Activated B cell treated with CpG ODN at 0.5 μM for 24 hours (primary cell): ENCODE data around the gene DNAJA1. TPM values are rescaled to one million over a fixed set of nuclear protein-coding genes. Genes with fewer than 3 reads are reported as not detected.
A peak's percentile ranks its signal among the peaks of the same experiment; 100 is the strongest.

Source experiments
- ATAC-seq: fragments of 200-7000 bp; cut with Tn5 transposase; one replicate; pipeline ENCODE4 v1.10.0; 2021; ENCODE audit warnings: low read depth, mild to moderate bottlenecking, moderate library complexity
- CTCF ChIA-PET: fragments of 350-600 bp; sonication (Branson Sonifier 250); formaldehyde crosslinking; loops from one replicate; lab custom pipeline; 2021; ENCODE audit warnings: antibody characterized with exemption; lab: Charles Lee
- POLR2A ChIA-PET: fragments of 350-600 bp; sonication (Branson Sonifier 250); formaldehyde crosslinking; loops from one replicate; lab custom pipeline; 2021; ENCODE audit warnings: antibody characterized with exemption; lab: Charles Lee
- DNase-seq: peaks from one replicate; pipeline ENCODE4 v3.0.0; 2022
- H3K27ac Mint-ChIP-seq: one replicate; pipeline ENCODE4 v1.8.0; 2020; ENCODE audit warnings: mixed read lengths
- H3K27me3 Mint-ChIP-seq: one replicate; pipeline ENCODE4 v1.8.0; 2021; ENCODE audit warnings: mixed read lengths
- H3K36me3 Mint-ChIP-seq: one replicate; pipeline ENCODE4 v1.8.0; 2021; ENCODE audit warnings: low read depth, mixed read lengths
- H3K4me1 Mint-ChIP-seq: one replicate; pipeline ENCODE4 v1.8.0; 2021; ENCODE audit warnings: mixed read lengths
- H3K4me3 Mint-ChIP-seq: one replicate; pipeline ENCODE4 v1.8.0; 2020; ENCODE audit warnings: mild to moderate bottlenecking, mixed read lengths
- H3K9me3 Mint-ChIP-seq: one replicate; pipeline ENCODE4 v1.8.0; 2020; ENCODE audit warnings: mixed read lengths
- intact Hi-C: fragments of 100-400 bp; cut with micrococcal nuclease; formaldehyde crosslinking; loops from one replicate; pipeline ENCODE4 v1.15.1; 2024
- total RNA-seq: library from RNA; stranded (reverse); gene quantifications from 2 replicates; pipeline ENCODE4 v1.2.3, GENCODE V29; 2022
- TF ChIP-seq, protein P1 (sequence below): fragments of 200-600 bp; IDR thresholded peaks from one replicate; pipeline ENCODE4 v1.8.0; 2022; ENCODE audit warnings: antibody characterized with exemption, mild to moderate bottlenecking

Gene DNAJA1
- total RNA-seq, 1 donor from 2014 or later = 107 TPM

DNA sequence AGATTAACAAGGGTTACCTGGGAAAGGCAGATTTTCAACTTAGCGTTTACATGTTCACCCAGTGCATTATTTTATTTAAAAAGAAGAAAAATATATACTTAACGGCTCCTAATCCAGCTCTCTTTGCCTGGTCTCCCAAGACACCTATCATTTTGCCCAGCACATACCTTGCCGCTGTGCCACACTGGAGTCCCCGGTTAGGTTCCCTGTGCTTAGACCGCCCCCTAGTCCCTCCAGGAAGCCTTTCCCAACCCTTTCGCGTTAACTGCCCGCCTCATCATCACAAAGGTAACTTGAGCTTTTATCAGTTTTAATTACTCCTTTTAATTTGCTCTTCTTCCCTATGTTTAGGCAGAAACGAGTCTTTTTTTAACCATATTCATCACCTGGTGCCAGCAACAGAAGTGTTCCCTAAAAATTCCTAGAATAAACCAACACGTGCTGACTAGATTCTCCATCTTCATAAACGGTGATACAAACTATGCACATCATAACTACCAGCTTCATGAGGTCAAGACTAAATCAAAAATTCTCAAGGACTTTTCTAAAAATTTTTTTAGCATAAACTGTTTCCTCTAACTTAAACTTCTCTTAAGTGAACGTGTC, 19.7 kb downstream of the DNAJA1 start:
- ChIA-PET CTCF (interaction anchor here (2.4 kb wide), 1 partner anchor 181 kb away, joined by 5 read pairs; no protein-coding TSS in a partner anchor), POLR2A (interaction anchor here (0.6 to 5.9 kb wide), 2 partner anchors 18 to 32 kb away, joined by 4 to 39 read pairs; partner anchors contain the start of genes DNAJA1 and SMU1)
- DNase-seq = no peak
- H3K4me3 Mint-ChIP-seq = peak overlapping the region; percentile 83
- H3K9me3 Mint-ChIP-seq = no peaks in the 10 kb centered on the region
- TF ChIP-seq, protein P1, sequence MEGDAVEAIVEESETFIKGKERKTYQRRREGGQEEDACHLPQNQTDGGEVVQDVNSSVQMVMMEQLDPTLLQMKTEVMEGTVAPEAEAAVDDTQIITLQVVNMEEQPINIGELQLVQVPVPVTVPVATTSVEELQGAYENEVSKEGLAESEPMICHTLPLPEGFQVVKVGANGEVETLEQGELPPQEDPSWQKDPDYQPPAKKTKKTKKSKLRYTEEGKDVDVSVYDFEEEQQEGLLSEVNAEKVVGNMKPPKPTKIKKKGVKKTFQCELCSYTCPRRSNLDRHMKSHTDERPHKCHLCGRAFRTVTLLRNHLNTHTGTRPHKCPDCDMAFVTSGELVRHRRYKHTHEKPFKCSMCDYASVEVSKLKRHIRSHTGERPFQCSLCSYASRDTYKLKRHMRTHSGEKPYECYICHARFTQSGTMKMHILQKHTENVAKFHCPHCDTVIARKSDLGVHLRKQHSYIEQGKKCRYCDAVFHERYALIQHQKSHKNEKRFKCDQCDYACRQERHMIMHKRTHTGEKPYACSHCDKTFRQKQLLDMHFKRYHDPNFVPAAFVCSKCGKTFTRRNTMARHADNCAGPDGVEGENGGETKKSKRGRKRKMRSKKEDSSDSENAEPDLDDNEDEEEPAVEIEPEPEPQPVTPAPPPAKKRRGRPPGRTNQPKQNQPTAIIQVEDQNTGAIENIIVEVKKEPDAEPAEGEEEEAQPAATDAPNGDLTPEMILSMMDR = no peak
- intact Hi-C loops = loop anchor here (1.0 to 5.0 kb wide), 3 partner anchors 19 to 33 kb away; partner anchors contain the start of genes DNAJA1 and SMU1
- H3K27me3 Mint-ChIP-seq = no peaks in the 10 kb centered on the region
- no peak for ATAC-seq
- H3K36me3 Mint-ChIP-seq = peaks cover 55% of the 10 kb centered on the region
- peaks cover 18% of the 10 kb centered on the region for H3K4me1 Mint-ChIP-seq
- H3K27ac Mint-ChIP-seq = peak overlapping the region; percentile 50

DNA sequence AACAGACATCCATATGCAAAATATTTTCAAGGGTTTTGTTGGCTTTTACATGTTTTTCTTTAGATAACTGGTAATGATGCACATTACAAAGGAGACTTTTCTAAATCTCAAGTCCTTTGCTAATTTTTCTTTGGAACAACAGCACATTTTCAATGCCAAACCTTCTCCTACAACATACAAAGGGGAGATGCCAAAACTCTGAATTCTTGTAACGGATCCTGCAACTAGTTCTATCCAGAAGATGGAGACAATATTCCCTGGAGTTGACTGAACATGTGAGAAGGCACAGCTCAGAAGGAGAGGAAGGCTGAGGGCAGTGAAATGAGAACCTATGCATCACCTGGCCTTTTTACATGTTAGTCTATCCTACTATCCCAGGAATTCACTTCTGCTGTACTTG, 21.0 kb downstream of the DNAJA1 start:
- TF ChIP-seq, protein P1 = no peak
- POLR2A ChIA-PET = interaction anchor here (0.7 to 5.9 kb wide), 2 partner anchors 20 to 24 kb away, joined by 4 to 39 read pairs; partner anchors contain the start of gene DNAJA1
- H3K27me3 Mint-ChIP-seq = no peaks in the 10 kb centered on the region
- no peak for ATAC-seq
- no peak overlapping the region for H3K27ac Mint-ChIP-seq
- intact Hi-C loops = no loop called here
- H3K4me3 Mint-ChIP-seq = no peak overlapping the region
- H3K36me3 Mint-ChIP-seq = peaks cover 51% of the 10 kb centered on the region
- DNase-seq = no peak
- H3K4me1 Mint-ChIP-seq = peaks cover 23% of the 10 kb centered on the region
- peaks cover under 1% of the 10 kb centered on the region for H3K9me3 Mint-ChIP-seq
- CTCF ChIA-PET = no interaction called here

DNA sequence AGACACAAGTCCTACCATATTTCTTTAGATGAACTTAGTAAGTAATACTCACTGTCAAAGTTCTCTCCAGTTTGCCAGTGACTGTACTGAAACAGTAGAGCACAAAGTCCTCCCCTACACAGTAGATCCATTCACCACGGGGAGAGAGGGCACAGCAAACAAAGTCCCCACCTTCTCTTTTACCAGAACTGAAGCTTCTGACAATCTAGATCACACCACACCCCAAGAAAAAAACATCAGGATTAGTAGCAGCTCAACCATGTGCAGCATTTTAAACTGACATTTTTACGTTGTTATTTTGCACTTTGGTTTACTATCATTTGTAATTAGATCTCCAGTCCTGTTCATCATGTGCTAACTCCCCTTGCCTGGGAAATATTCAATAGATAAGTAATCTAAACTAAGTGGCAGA, 23.0 kb downstream of the DNAJA1 start:
- no peak for ATAC-seq
- POLR2A ChIA-PET = no interaction called here

DNA sequence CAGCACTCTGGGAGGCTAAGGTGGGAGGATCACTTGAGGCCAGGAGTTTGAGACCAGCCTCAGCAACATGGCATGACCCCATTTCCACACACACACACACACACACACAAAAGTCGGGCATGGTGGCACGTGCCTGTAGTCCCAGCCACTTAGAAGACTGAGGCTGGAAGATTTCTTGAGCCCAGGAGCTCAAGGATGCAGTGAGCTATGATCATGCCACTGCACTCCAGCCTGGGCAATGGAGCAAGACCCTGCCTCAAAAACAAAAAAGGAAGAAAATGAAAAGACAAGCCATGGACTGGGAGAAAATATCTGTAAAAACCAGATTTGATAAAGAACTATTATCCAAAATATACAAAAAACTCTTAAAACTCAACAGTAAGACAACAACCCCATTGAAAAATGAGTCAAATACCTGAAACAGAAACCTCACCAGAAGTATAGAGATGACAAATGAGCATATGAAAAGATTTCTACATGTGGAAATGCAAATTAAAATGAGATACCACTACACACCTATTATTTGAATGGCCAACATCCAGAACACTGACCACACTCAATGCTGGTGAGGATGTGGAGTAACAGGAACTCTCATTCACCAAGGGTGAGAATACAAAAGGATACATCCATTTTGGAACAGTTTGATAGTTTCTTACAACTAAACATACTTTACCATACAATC, 24.7 kb downstream of the DNAJA1 start:
- Mint-ChIP-seq H3K4me1 (peaks cover 14% of the 10 kb centered on the region), H3K27me3 (no peaks in the 10 kb centered on the region), H3K36me3 (peaks cover 76% of the 10 kb centered on the region), H3K9me3 (peaks cover 4% of the 10 kb centered on the region), H3K4me3 (no peak overlapping the region), H3K27ac (peak overlapping the region; percentile 12)
- POLR2A ChIA-PET = no interaction called here
- CTCF ChIA-PET = no interaction called here
- DNase-seq (no peak), ATAC-seq (no peak)
- intact Hi-C loops = no loop called here
- TF ChIP-seq, protein P1 = no peak

More for the DNA sequence above, 23.0 kb downstream of the DNAJA1 start:
- intact Hi-C loops = no loop called here
- H3K27me3 Mint-ChIP-seq = no peaks in the 10 kb centered on the region
- H3K36me3 Mint-ChIP-seq = peaks cover 62% of the 10 kb centered on the region
- no peak for DNase-seq
- no peak overlapping the region for H3K27ac Mint-ChIP-seq
- peaks cover 4% of the 10 kb centered on the region for H3K9me3 Mint-ChIP-seq
- CTCF ChIA-PET = no interaction called here
- no peak overlapping the region for H3K4me3 Mint-ChIP-seq
- TF ChIP-seq, protein P1 = no peak
- peaks cover 29% of the 10 kb centered on the region for H3K4me1 Mint-ChIP-seq

DNA sequence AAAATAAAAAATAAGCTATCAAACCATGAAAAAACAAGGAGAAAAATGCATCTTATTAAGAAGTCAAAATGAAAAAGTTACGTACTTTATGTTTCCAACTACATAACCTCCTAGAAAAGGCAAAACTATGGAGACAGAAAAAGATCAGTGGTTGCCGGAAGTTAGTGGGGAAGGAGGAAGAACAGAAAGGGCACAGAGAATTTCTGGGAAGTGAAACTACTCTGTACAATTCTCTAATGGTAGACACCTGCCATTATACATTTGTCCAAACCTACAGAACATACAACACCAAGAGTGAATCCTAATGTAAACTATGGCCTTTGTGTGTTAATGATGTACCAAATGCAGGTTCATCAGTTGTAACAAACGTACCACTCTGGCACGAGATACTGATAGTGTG, 26.1 kb downstream of the DNAJA1 start:
- intact Hi-C loops = no loop called here
- peaks cover 13% of the 10 kb centered on the region for H3K4me1 Mint-ChIP-seq
- ATAC-seq (peak; percentile 45), DNase-seq (no peak)
- CTCF ChIA-PET = no interaction called here
- H3K36me3 Mint-ChIP-seq = peaks cover 77% of the 10 kb centered on the region
- POLR2A ChIA-PET = interaction anchor here (0.8 kb wide), 1 partner anchor 27 kb away, joined by 4 read pairs; no protein-coding TSS in a partner anchor
- H3K27me3 Mint-ChIP-seq = no peaks in the 10 kb centered on the region
- H3K4me3 Mint-ChIP-seq = no peak overlapping the region
- H3K9me3 Mint-ChIP-seq = peaks cover 4% of the 10 kb centered on the region
- peak overlapping the region; percentile 69 for H3K27ac Mint-ChIP-seq
- TF ChIP-seq, protein P1 = no peak
